ENCODE data around the gene OR2Z1.
"Not testable (repeated sequence)": the region's sequence is repeated elsewhere in the genome, so short reads cannot be mapped to it uniquely, and the experiment has no call there.

DNA sequence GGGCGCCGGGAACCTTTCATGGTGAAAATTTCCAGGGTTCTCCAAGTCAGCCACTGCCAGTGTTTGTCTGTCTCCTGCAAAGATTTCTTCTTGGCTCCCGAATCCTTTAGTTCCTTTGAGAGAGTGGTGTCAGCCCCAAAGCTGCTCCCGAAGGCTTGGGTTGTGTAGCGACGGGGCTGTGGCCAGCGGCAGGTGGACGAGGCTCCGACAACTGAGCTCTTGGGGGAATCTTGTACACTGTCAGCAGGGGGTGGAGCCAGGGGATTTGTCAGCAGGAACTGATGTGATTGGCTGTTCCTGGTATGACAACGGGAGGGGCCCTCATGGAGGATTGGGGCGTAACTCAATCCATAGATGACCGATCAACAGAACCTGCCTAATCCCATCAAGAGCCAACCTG, 52.2 kb downstream of the OR2Z1 start:
- TF ChIP-seq MYBL2 (CRISPR knock-in tag; IDR thresholded peaks at IDR 0.05); ZNF416 (CRISPR knock-in tag; IDR thresholded peaks at IDR 0.05); SP1 (CRISPR knock-in tag; conservative IDR thresholded peaks at IDR 0.05); IRF2 (CRISPR knock-in tag; IDR thresholded peaks at IDR 0.05; ENCODE audit: borderline replicate concordance, low read depth); ESRRA (CRISPR knock-in tag; IDR thresholded peaks at IDR 0.05; ENCODE audit: borderline replicate concordance); ZNF121 (CRISPR knock-in tag; IDR thresholded peaks at IDR 0.05): not testable (repeated sequence)
- TF ChIP-seq, protein P1, sequence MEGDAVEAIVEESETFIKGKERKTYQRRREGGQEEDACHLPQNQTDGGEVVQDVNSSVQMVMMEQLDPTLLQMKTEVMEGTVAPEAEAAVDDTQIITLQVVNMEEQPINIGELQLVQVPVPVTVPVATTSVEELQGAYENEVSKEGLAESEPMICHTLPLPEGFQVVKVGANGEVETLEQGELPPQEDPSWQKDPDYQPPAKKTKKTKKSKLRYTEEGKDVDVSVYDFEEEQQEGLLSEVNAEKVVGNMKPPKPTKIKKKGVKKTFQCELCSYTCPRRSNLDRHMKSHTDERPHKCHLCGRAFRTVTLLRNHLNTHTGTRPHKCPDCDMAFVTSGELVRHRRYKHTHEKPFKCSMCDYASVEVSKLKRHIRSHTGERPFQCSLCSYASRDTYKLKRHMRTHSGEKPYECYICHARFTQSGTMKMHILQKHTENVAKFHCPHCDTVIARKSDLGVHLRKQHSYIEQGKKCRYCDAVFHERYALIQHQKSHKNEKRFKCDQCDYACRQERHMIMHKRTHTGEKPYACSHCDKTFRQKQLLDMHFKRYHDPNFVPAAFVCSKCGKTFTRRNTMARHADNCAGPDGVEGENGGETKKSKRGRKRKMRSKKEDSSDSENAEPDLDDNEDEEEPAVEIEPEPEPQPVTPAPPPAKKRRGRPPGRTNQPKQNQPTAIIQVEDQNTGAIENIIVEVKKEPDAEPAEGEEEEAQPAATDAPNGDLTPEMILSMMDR (IDR thresholded peaks at IDR 0.05): not testable (repeated sequence)
- TF ChIP-seq, protein P2, sequence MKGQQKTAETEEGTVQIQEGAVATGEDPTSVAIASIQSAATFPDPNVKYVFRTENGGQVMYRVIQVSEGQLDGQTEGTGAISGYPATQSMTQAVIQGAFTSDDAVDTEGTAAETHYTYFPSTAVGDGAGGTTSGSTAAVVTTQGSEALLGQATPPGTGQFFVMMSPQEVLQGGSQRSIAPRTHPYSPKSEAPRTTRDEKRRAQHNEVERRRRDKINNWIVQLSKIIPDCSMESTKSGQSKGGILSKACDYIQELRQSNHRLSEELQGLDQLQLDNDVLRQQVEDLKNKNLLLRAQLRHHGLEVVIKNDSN (CRISPR knock-in tag; IDR thresholded peaks at IDR 0.05): not testable (repeated sequence)
